Tibial artery (tissue), 4 donors: ENCODE measurements around the gene LARGE1.

Experiments
- DNase-seq, 2 donors: peaks; one replicate each; pipeline ENCODE4 v3.0.0-alpha.2; 2019
- H3K27ac ChIP-seq, 2 donors: fragments of 200-600 bp; sonication (generic) in 1 of 2; 1 replicate in 1 of 2; 2 replicates in 1 of 2; pipeline ENCODE4 v1.5.1; 2018 to 2019; ENCODE audit warnings: mild to moderate bottlenecking in 1 of 2
- H3K27me3 ChIP-seq, 2 donors: fragments of 200-600 bp; sonication (generic) in 1 of 2; one replicate each; pipeline versions ENCODE4 v1.5.1 to v1.6.0; 2016 to 2019
- H3K36me3 ChIP-seq, 3 donors: fragments of 200-600 bp; sonication (generic) in 2 of 3; one replicate each; pipeline ENCODE4 v1.5.1; 2016 to 2019; ENCODE audit warnings: mild to moderate bottlenecking in 2 of 3
- H3K4me1 ChIP-seq, 4 donors: fragments of 200-600 bp; sonication (generic) in 2 of 4; 1 replicate in 3 of 4; 2 replicates in 1 of 4; pipeline ENCODE4 v1.5.1; 2016 to 2019
- H3K4me3 ChIP-seq, 2 donors: fragments of 200-600 bp; sonication (generic) in 1 of 2; 1 replicate in 1 of 2; 2 replicates in 1 of 2; pipeline ENCODE4 v1.5.1; 2018 to 2019; ENCODE audit warnings: mild to moderate bottlenecking in 2 of 2
- H3K9me3 ChIP-seq, 3 donors: fragments of 200-600 bp; sonication (generic) in 1 of 3; one replicate each; pipeline ENCODE4 v1.5.1; 2016 to 2019
- intact Hi-C: fragments of 100-400 bp; cut with DNase I; formaldehyde crosslinking; loops from one replicate; pipeline ENCODE4 v1.15.0; 2023; ENCODE audit warnings: low total_unique reads
- TF ChIP-seq, protein P1 (sequence below), 2 experiments: fragments of 200-600 bp in 1 of 2; fragments of 450-650 bp in 1 of 2; IDR thresholded peaks; one replicate each; pipeline ENCODE4 v1.5.1; 2017 to 2019; ENCODE audit warnings: antibody characterized with exemption in 2 of 2, mild to moderate bottlenecking in 1 of 2, moderate library complexity in 1 of 2

Gene LARGE1

DNA sequence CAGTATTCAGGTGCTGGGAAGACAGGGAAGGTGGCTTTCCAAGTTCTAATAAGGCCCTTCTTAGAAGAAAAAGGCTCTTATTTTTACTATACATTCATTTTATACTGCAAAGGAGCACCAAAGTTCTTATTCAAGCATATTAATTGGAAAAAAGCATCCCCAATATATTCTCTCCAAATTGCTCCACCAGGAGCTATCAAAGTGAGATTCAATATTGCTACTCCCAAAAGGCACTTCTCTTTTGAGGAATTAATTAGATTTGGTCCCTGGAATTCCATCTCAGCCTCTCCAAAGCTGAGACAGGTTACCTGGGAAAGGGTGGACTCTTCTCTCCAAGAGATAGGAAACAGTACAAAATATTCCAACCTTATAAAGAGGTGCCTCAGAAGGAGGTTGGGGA, 134.1 kb downstream of the LARGE1 start:
- no peak overlapping the region for H3K4me3 ChIP-seq
- H3K36me3 ChIP-seq, result peaks cover 0 to 5% (median 0%) of the 10 kb centered on the region in 3 donors
- peaks cover 0 to 21% (median 5%) of the 10 kb centered on the region in 4 donors for H3K4me1 ChIP-seq
- H3K27ac ChIP-seq, result no peak overlapping the region
- intact Hi-C loops, result no loop called here
- TF ChIP-seq, protein P1, sequence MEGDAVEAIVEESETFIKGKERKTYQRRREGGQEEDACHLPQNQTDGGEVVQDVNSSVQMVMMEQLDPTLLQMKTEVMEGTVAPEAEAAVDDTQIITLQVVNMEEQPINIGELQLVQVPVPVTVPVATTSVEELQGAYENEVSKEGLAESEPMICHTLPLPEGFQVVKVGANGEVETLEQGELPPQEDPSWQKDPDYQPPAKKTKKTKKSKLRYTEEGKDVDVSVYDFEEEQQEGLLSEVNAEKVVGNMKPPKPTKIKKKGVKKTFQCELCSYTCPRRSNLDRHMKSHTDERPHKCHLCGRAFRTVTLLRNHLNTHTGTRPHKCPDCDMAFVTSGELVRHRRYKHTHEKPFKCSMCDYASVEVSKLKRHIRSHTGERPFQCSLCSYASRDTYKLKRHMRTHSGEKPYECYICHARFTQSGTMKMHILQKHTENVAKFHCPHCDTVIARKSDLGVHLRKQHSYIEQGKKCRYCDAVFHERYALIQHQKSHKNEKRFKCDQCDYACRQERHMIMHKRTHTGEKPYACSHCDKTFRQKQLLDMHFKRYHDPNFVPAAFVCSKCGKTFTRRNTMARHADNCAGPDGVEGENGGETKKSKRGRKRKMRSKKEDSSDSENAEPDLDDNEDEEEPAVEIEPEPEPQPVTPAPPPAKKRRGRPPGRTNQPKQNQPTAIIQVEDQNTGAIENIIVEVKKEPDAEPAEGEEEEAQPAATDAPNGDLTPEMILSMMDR (IDR thresholded peaks at IDR 0.05), result no peak
- no peak for DNase-seq
- no peaks in the 10 kb centered on the region for H3K27me3 ChIP-seq
- peaks cover 0 to 11% (median 7%) of the 10 kb centered on the region in 3 donors for H3K9me3 ChIP-seq

DNA sequence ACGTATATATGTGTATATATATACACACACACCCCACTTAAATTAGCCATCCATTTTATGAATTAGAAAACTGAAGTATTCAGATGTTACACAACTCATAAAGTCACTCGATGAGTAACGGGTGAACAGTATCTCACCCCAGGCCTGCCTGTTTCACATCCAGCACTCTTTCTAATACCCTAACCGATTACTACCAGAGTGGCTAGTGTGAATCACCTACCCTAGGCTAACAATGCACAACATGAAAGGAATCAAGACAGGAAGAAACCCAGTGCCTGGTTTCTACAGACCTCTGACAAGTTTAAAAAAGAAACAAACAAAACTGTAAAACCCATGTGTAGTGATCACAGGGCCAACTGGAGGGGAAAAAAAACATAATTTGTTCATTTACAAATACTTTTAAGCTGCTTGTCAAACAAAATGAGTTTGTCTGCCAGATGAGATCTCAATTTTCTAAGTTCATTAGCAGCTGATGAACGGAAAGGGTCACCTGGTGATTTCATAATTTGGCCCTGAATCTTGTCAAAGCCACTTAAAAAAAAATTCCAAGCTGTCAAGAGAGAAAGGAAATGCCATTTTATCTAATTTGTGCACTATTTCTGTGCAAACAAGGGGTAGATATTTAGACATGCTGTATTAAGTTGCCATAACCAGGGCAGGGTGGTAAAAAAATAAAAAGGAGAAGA, 134.8 kb downstream of the LARGE1 start:
- no peak overlapping the region for H3K27ac ChIP-seq

DNA sequence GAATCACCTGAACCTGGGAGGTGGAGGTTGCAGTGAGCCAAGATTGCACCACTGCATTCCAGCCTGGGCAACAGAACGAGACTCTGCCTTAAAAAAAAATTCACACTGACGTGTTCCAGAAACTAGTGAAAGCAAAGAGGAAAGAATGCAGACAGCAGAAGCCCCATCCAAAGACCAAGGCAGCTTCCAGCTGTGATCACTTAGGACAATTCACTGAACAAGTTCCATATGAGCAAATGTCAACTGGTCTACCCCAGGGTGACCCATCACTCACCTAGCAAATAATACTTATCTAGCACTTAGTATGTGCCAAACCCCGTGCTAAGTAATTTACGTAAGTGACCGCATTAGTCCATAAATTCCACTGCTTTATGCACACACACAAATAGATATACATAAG, 138.9 kb downstream of the LARGE1 start:
- no peaks in the 10 kb centered on the region for H3K9me3 ChIP-seq
- intact Hi-C loops, result no loop called here
- TF ChIP-seq, protein P1 (IDR thresholded peaks at IDR 0.05), result no peak

More for the DNA sequence above, 134.8 kb downstream of the LARGE1 start:
- Histone ChIP-seq H3K9me3 (peaks cover 0 to 11% (median 7%) of the 10 kb centered on the region in 3 donors), H3K27me3 (no peaks in the 10 kb centered on the region), H3K4me1 (peaks cover 0 to 23% (median 7%) of the 10 kb centered on the region in 4 donors), H3K36me3 (peaks cover 0 to 5% (median 0%) of the 10 kb centered on the region in 3 donors), H3K4me3 (no peak overlapping the region)
- intact Hi-C loops, result no loop called here
- DNase-seq, result no peak
- TF ChIP-seq, protein P1 (IDR thresholded peaks at IDR 0.05), result no peak

DNA sequence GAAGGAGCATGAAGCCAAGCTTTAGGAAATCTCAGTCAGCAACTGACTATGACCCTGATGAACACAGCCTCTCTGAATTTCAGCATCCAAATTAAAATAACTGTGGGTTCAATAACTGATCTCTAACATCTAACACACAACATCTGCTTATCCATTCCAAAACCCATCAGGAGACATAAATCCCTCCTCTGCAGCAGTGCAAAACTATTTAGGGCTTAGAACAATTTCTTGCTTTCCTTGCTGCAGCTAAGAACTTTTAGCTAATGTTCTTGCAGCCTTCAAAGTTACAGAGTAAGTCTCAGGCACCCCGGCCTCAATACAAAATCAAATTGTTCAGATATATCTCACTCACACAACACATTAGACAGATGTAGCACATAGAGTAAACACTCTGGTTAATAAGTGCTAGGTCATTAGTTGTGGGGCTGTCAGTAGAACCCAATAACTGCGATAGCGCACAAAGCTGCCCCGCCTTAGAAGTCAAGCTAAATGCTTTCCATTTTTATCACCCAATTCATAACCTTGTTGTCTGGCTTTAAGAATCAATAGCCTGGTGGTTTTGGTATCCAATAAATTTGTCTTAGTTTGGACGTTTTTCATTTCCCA, 139.6 kb downstream of the LARGE1 start:
- no peak overlapping the region for H3K4me3 ChIP-seq
- H3K27ac ChIP-seq, result no peak overlapping the region
- H3K9me3 ChIP-seq, result no peaks in the 10 kb centered on the region
- no peak for DNase-seq
- H3K27me3 ChIP-seq, result no peaks in the 10 kb centered on the region
- H3K4me1 ChIP-seq, result peaks cover 0 to 21% (median 10%) of the 10 kb centered on the region in 4 donors
- H3K36me3 ChIP-seq, result no peaks in the 10 kb centered on the region
- TF ChIP-seq, protein P1 (IDR thresholded peaks at IDR 0.05), result no peak
- intact Hi-C loops, result no loop called here

More for the DNA sequence above, 138.9 kb downstream of the LARGE1 start:
- H3K4me3 ChIP-seq, result no peak overlapping the region
- no peaks in the 10 kb centered on the region for H3K36me3 ChIP-seq
- no peak for DNase-seq
- H3K27me3 ChIP-seq, result no peaks in the 10 kb centered on the region
- peaks cover 0 to 23% (median 10%) of the 10 kb centered on the region in 4 donors for H3K4me1 ChIP-seq
- no peak overlapping the region for H3K27ac ChIP-seq

DNA sequence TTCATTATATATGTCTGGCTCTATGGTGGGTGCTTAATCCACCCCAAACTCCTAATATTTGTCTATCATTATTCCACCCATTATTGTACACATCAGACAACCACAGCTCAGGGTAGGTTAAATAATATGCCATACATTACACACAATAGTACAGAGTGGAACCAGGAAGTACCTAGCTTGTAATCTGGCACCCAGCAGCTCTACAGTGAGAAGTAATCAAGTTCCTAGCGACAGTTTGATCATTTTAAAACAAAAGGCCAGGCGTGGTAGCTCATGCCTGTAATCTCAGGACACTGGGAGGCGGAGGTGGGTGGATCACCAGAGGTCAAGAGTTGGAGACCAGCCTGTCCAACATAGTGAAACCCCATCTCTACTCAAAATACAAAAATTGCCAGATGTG, 141.0 kb downstream of the LARGE1 start:
- Histone ChIP-seq H3K27me3 (no peaks in the 10 kb centered on the region), H3K4me3 (no peak overlapping the region), H3K4me1 (peaks cover 0 to 17% (median 10%) of the 10 kb centered on the region in 4 donors), H3K9me3 (no peaks in the 10 kb centered on the region), H3K36me3 (no peaks in the 10 kb centered on the region), H3K27ac (no peak overlapping the region)
- intact Hi-C loops, result no loop called here
- TF ChIP-seq, protein P1 (IDR thresholded peaks at IDR 0.05), result no peak
- no peak for DNase-seq
